H1 (cell line): Measurements from ENCODE around the gene TMEM200B. TPM values are rescaled to one million over a fixed set of nuclear protein-coding genes. Genes with fewer than 3 reads are reported as not detected.

Source experiments
- CTCF ChIA-PET: fragments of 300-600 bp; sonication (Branson Sonifier 250); formaldehyde crosslinking; loops from one replicate; lab custom pipeline; 2021; ENCODE audit not compliant: partially characterized antibody; lab: Charles Lee
- POLR2A ChIA-PET: fragments of 300-600 bp; sonication (Branson Sonifier 250); formaldehyde crosslinking; loops from one replicate; lab custom pipeline; 2021; ENCODE audit warnings: inconsistent platforms; ENCODE audit not compliant: partially characterized antibody; lab: Charles Lee
- DNase-seq, 2 experiments: peaks; one replicate each; pipeline versions ENCODE4 v3.0.0 to v3.0.0-alpha.2; 2010 to 2022; ENCODE audit warnings: low spot score in 2 of 2, low read depth in 1 of 2, mixed read lengths in 1 of 2
- FAIRE-seq: peaks from 2 replicates; lab custom pipeline; 2011; peaks lifted over from hg19 to GRCh38; lab: Jason Lieb, UNC
- H2AFZ ChIP-seq: 2 replicates; pipeline ENCODE4 v1.8.1; 2012; ENCODE audit warnings: low read length, inconsistent platforms
- H2AK5ac ChIP-seq: 2 replicates; pipeline ENCODE4 v1.6.1; 2013; ENCODE audit warnings: low read depth, low read length
- H2BK120ac ChIP-seq: replicated peaks from 2 replicates; pipeline ENCODE3; 2013; ENCODE audit warnings: low read depth, low read length, inconsistent platforms
- H2BK12ac ChIP-seq: 2 replicates; pipeline ENCODE4 v1.6.1; 2013; ENCODE audit warnings: low read depth, low read length
- H2BK15ac ChIP-seq: 2 replicates; pipeline ENCODE4 v1.6.1; 2013; ENCODE audit warnings: low read length
- H2BK20ac ChIP-seq: 2 replicates; pipeline ENCODE4 v1.6.1; 2013; ENCODE audit warnings: low read length
- H2BK5ac ChIP-seq: 2 replicates; pipeline ENCODE4 v1.6.1; 2013; ENCODE audit warnings: low read depth, low read length
- H3K14ac ChIP-seq: 2 replicates; pipeline ENCODE4 v1.6.1; 2013; ENCODE audit warnings: inconsistent platforms; ENCODE audit not compliant: insufficient read length
- H3K18ac ChIP-seq: 2 replicates; pipeline ENCODE4 v1.6.1; 2013; ENCODE audit warnings: low read length; ENCODE audit errors: extremely low read depth
- H3K23ac ChIP-seq: 2 replicates; pipeline ENCODE4 v1.6.1; 2013; ENCODE audit warnings: inconsistent platforms; ENCODE audit not compliant: insufficient read length
- H3K23me2 ChIP-seq: 2 replicates; pipeline ENCODE4 v1.6.1; 2013; ENCODE audit warnings: low read depth, low read length
- H3K27ac ChIP-seq: 2 replicates; pipeline ENCODE4 v1.6.1; 2011; ENCODE audit warnings: low read depth, low read length, inconsistent platforms
- H3K27me3 ChIP-seq, 4 experiments: replicated peaks in 1 of 4; 1 replicate in 1 of 4; 2 replicates in 3 of 4; pipeline versions ENCODE4 v1.6.1 to v1.8.1; 2011 to 2013; ENCODE audit warnings: low read length in 3 of 4, mild to moderate bottlenecking in 3 of 4, inconsistent platforms in 2 of 4, mixed read lengths in 2 of 4, moderate library complexity in 1 of 4; ENCODE audit not compliant: control insufficient read depth in 3 of 4, insufficient read depth in 3 of 4; ENCODE audit errors: extremely low read depth in 1 of 4
- H3K36me3 ChIP-seq, 4 experiments: 2 replicates each; pipeline versions ENCODE4 v1.6.1 to v1.8.1; 2011 to 2013; ENCODE audit warnings: mild to moderate bottlenecking in 4 of 4, low read length in 3 of 4, moderate library complexity in 2 of 4, control low read depth in 1 of 4, inconsistent platforms in 1 of 4; ENCODE audit not compliant: insufficient read depth in 4 of 4, control insufficient read depth in 2 of 4
- H3K4ac ChIP-seq: replicated peaks from 2 replicates; pipeline ENCODE3; 2013; ENCODE audit warnings: low read length, low read depth, mixed read lengths, inconsistent platforms; ENCODE audit not compliant: insufficient read length
- H3K4me1 ChIP-seq, 4 experiments: replicated peaks in 1 of 4; 1 replicate in 1 of 4; 2 replicates in 3 of 4; pipeline versions ENCODE4 v1.6.1 to v1.8.1; 2011 to 2013; ENCODE audit warnings: low read length in 3 of 4, inconsistent platforms in 2 of 4, mixed read lengths in 1 of 4; ENCODE audit not compliant: insufficient read depth in 4 of 4, control insufficient read depth in 3 of 4
- H3K4me2 ChIP-seq, 2 experiments: 2 replicates each; pipeline versions ENCODE4 v1.6.1 to v1.8.1; 2011 to 2013; ENCODE audit warnings: low read depth in 2 of 2, low read length in 2 of 2, control low read depth in 1 of 2, inconsistent platforms in 1 of 2, mild to moderate bottlenecking in 1 of 2; ENCODE audit not compliant: insufficient read depth in 1 of 2
- H3K4me3 ChIP-seq, 4 experiments: fragments of 200-600, 300-600 bp in 1 of 4; sonication (generic), shearing (Covaris generic), sonication (Bioruptor Twin) in 1 of 4; 2 replicates each; pipeline versions ENCODE4 v1.5.1 to v1.8.1; 2011 to 2016; ENCODE audit warnings: low read length in 4 of 4, low read depth in 3 of 4, control low read depth in 2 of 4, inconsistent platforms in 2 of 4, mild to moderate bottlenecking in 2 of 4, mixed read lengths in 1 of 4, moderate library complexity in 1 of 4; ENCODE audit not compliant: insufficient read depth in 2 of 4; ENCODE audit errors: extremely low read depth in 1 of 4
- H3K56ac ChIP-seq: replicated peaks from 2 replicates; pipeline ENCODE3; 2013; ENCODE audit warnings: low read depth, mild to moderate bottlenecking, mixed read lengths, low read length, inconsistent platforms; ENCODE audit not compliant: insufficient read length
- H3K79me1 ChIP-seq: 2 replicates; pipeline ENCODE4 v1.6.1; 2013; ENCODE audit warnings: low read depth, low read length, control low read depth
- H3K79me2 ChIP-seq, 2 experiments: 2 replicates each; pipeline versions ENCODE4 v1.6.1 to v1.8.1; 2012 to 2013; ENCODE audit warnings: low read length in 2 of 2, mild to moderate bottlenecking in 2 of 2, inconsistent platforms in 1 of 2; ENCODE audit not compliant: insufficient read depth in 2 of 2, control insufficient read depth in 1 of 2
- H3K9ac ChIP-seq, 4 experiments: replicated peaks in 1 of 4; 1 replicate in 1 of 4; 2 replicates in 3 of 4; pipeline versions ENCODE4 v1.6.1 to v1.8.1; 2011 to 2013; ENCODE audit warnings: low read depth in 3 of 4, low read length in 3 of 4, control low read depth in 2 of 4, mild to moderate bottlenecking in 2 of 4, moderate library complexity in 2 of 4, inconsistent platforms in 1 of 4; ENCODE audit errors: extremely low read depth in 1 of 4
- H3K9me3 ChIP-seq, 2 experiments: 2 replicates each; pipeline versions ENCODE4 v1.6.1 to v1.8.1; 2012 to 2013; ENCODE audit warnings: mild to moderate bottlenecking in 2 of 2, moderate library complexity in 2 of 2, control low read depth in 1 of 2, inconsistent platforms in 1 of 2, low read depth in 1 of 2, low read length in 1 of 2, mixed read lengths in 1 of 2; ENCODE audit not compliant: insufficient read depth in 2 of 2
- H4K20me1 ChIP-seq, 2 experiments: replicated peaks in 1 of 2; 2 replicates each; pipeline versions ENCODE3 to v1.8.1; 2011 to 2013; ENCODE audit warnings: inconsistent platforms in 2 of 2, low read length in 2 of 2, mild to moderate bottlenecking in 1 of 2; ENCODE audit not compliant: insufficient read depth in 2 of 2, control insufficient read depth in 1 of 2
- H4K5ac ChIP-seq: 2 replicates; pipeline ENCODE4 v1.6.1; 2013; ENCODE audit warnings: low read length, low read depth, mixed read lengths, inconsistent platforms; ENCODE audit not compliant: insufficient read length
- H4K8ac ChIP-seq: 2 replicates; pipeline ENCODE4 v1.8.0; 2013; ENCODE audit warnings: mild to moderate bottlenecking, moderate library complexity, low read length, inconsistent platforms; ENCODE audit not compliant: insufficient read depth; ENCODE audit errors: extremely low read depth
- H4K91ac ChIP-seq: replicated peaks from 2 replicates; pipeline ENCODE3; 2013; ENCODE audit warnings: low read length, mixed read lengths, inconsistent platforms; ENCODE audit not compliant: insufficient read length
- ATF2 ChIP-seq: IDR thresholded peaks from 2 replicates; pipeline ENCODE4 v1.6.1; 2012; ENCODE audit warnings: low read length, inconsistent platforms
- BACH1 ChIP-seq: IDR thresholded peaks from 2 replicates; pipeline ENCODE4 v1.6.1; 2012; ENCODE audit warnings: low read length, improper control_type of control experiment
- CBX5 ChIP-seq: fragments of 300-800, 300-1000 bp; sonication (generic); IDR thresholded peaks from 2 replicates; pipeline ENCODE4 v1.7.1; 2016; ENCODE audit warnings: antibody characterized with exemption, low read length, low read depth
- CTBP2 ChIP-seq: IDR thresholded peaks from 2 replicates; pipeline ENCODE4 v1.7.0; 2011; ENCODE audit warnings: borderline replicate concordance, mild to moderate bottlenecking, moderate library complexity, mixed read lengths, low read length; ENCODE audit not compliant: insufficient read depth, insufficient read length
- E2F6 ChIP-seq: IDR thresholded peaks from 2 replicates; pipeline ENCODE4 v1.6.1; 2012; ENCODE audit warnings: inconsistent platforms
- EZH2 ChIP-seq: fragments of 200-600 bp; sonication (generic); IDR thresholded peaks from 2 replicates; pipeline ENCODE4 v1.7.1; 2012; ENCODE audit warnings: low read depth, mild to moderate bottlenecking, moderate library complexity, low read length, inconsistent platforms; ENCODE audit not compliant: severe bottlenecking
- KDM1A ChIP-seq: fragments of 200-600, 300-600 bp; sonication (generic); IDR thresholded peaks from 2 replicates; pipeline ENCODE4 v1.7.1; 2016; ENCODE audit warnings: mild to moderate bottlenecking, low read length, borderline replicate concordance
- POLR2AphosphoS5 ChIP-seq: IDR thresholded peaks from 2 replicates; pipeline ENCODE4 v1.6.1; 2011; ENCODE audit warnings: low read depth, low read length
- SAP30 ChIP-seq: fragments of 300-600 bp; sonication (generic); IDR thresholded peaks from 2 replicates; pipeline ENCODE4 v1.7.1; 2012; ENCODE audit warnings: low read length, moderate library complexity, mild to moderate bottlenecking, inconsistent platforms; ENCODE audit not compliant: insufficient read depth, insufficient replicate concordance
- SP1 ChIP-seq: IDR thresholded peaks from 2 replicates; pipeline ENCODE4 v1.6.1; 2011; ENCODE audit warnings: low read depth, low read length
- SP4 ChIP-seq: IDR thresholded peaks from 2 replicates; pipeline ENCODE4 v1.6.1; 2012; ENCODE audit warnings: low read length, inconsistent platforms
- WGBS, 2 experiments: shearing (Covaris generic) in 1 of 2; methylation state at CpG; one replicate each; pipeline versions ENCODE4 v1.1.6 to v1.1.7; 2013 to 2015; ENCODE audit warnings: low lambda C conversion rate in 2 of 2, mixed read lengths in 2 of 2, inconsistent platforms in 1 of 2, low coverage in 1 of 2, missing lambda C conversion rate in 1 of 2; ENCODE audit not compliant: insufficient replicate concordance in 2 of 2, insufficient coverage in 1 of 2, insufficient read length in 1 of 2; ENCODE audit errors: extremely low coverage in 1 of 2, missing lambda C conversion rate in 1 of 2; 5-methylcytosine and 5-hydroxymethylcytosine counted together
- polyA plus RNA-seq, 7 experiments: library from polyadenylated mRNA; depleted of rRNA in 3 of 7; stranded (reverse) in 5 of 7; unstranded in 2 of 7; fragments of >200 nt in 5 of 7; fragments of 200-250 nt in 2 of 7; gene quantifications; 1 replicate in 5 of 7; 2 replicates in 1 of 7; 4 replicates in 1 of 7; pipeline versions ENCODE4 v1.2.1 to v1.2.3, GENCODE V29; 2011 to 2013; ENCODE audit warnings: missing spikeins in 2 of 7, mixed read lengths in 2 of 7
- total RNA-seq: library from RNA; stranded (reverse); fragmentation: NEBNext Ultra II Directional; extraction: Animal tissue kit (Norgen Biotek cat#: 25700); gene quantifications from 2 replicates; pipeline ENCODE4 v1.2.1, GENCODE V29; 2021

The TMEM200B gene
- total and polyA plus RNA-seq, 2 of the 8 experiments (the other 6 are each of a cell fraction or from before 2014, with no cell fraction given), result 4.9 to 11.0 TPM

GRCh38 chr1:29162025-29162424 is 38.3 kb upstream of the TMEM200B start:
- no peak overlapping the region for H2BK120ac ChIP-seq
- H2BK5ac ChIP-seq, result no peak overlapping the region
- no peak overlapping the region for H4K91ac ChIP-seq
- H3K4me2 ChIP-seq, result no peak overlapping the region; a peak in 1 of 4 replicates
- no peak overlapping the region for H3K9ac ChIP-seq
- H4K5ac ChIP-seq, result no peak overlapping the region
- peaks cover 6 to 61% (median 16%) of the 10 kb centered on the region in 4 experiments for H3K36me3 ChIP-seq
- H3K27ac ChIP-seq, result no peak overlapping the region
- H4K20me1 ChIP-seq, result peaks cover 0 to 5% of the 10 kb centered on the region in 2 experiments
- no peak overlapping the region for H3K14ac ChIP-seq
- no peak overlapping the region for H3K4ac ChIP-seq
- H3K23me2 ChIP-seq, result no peaks in the 10 kb centered on the region
- H3K4me3 ChIP-seq, result no peak overlapping the region
- WGBS, 2 experiments, result 85% methylated on average over 4 of the region's 4 CpGs; no CpG with 5 or more reads in 1 of the 2 experiments
- H2BK15ac ChIP-seq, result no peak overlapping the region
- peaks cover 4% of the 10 kb centered on the region for H3K79me1 ChIP-seq
- H3K9me3 ChIP-seq, result no peaks in the 10 kb centered on the region
- H3K18ac ChIP-seq, result no peak overlapping the region
- H3K4me1 ChIP-seq, result peaks cover 15 to 37% (median 20%) of the 10 kb centered on the region in 4 experiments
- no peak for DNase-seq
- H3K79me2 ChIP-seq, result peaks cover 5 to 69% of the 10 kb centered on the region in 2 experiments; a peak in 3 of 4 replicates
- H2BK12ac ChIP-seq, result no peak overlapping the region
- no peak overlapping the region for H3K56ac ChIP-seq
- no peak for FAIRE-seq
- CTCF ChIA-PET, result interaction anchor here (1.5 to 3.3 kb wide), 3 partner anchors 8 to 411 kb away, joined by 3 to 12 read pairs (median 4); no protein-coding TSS in a partner anchor
- no peak overlapping the region for H4K8ac ChIP-seq
- POLR2A ChIA-PET, result interaction anchor here (0.9 to 1.2 kb wide), 5 partner anchors 8 to 20 kb away, joined by 3 to 4 read pairs (median 3); partner anchors contain the start of gene SRSF4
- H2AFZ ChIP-seq, result no peak overlapping the region
- no peak overlapping the region for H2AK5ac ChIP-seq
- H3K23ac ChIP-seq, result no peak overlapping the region
- H3K27me3 ChIP-seq, result no peaks in the 10 kb centered on the region
- no peak overlapping the region for H2BK20ac ChIP-seq
- TF ChIP-seq SP1 (no peak), ATF2 (no peak), CBX5 (no peak), KDM1A (no peak), SAP30 (no peak), EZH2 (no peak), BACH1 (no peak), POLR2AphosphoS5 (no peak), E2F6 (no peak), CTBP2 (no peak), SP4 (no peak)
